PC-3 (cell line): ENCODE measurements around the gene RGS11. TPM values are rescaled to one million over a fixed set of nuclear protein-coding genes. Genes with fewer than 3 reads are reported as not detected.

Experiments
- ATAC-seq: fragments of 200-7000 bp; cut with Tn5 transposase; 2 replicates; pipeline ENCODE4 v1.9.1; 2020; ENCODE audit warnings: mild to moderate bottlenecking, moderate library complexity
- BruUV-seq: library from RNA; stranded (reverse); fragments of 400-500 nt; replicated peaks from 2 replicates; lab custom pipeline; 2021; lab: Mats Ljungman, UMichigan
- CTCF ChIA-PET: fragments of 300-600 bp; sonication (Branson Sonifier 250); formaldehyde crosslinking; loops from one replicate; lab custom pipeline; 2022; ENCODE audit warnings: antibody characterized with exemption; lab: Charles Lee
- POLR2A ChIA-PET: fragments of 300-600 bp; sonication (Branson Sonifier 250); formaldehyde crosslinking; loops from one replicate; lab custom pipeline; 2022; ENCODE audit warnings: antibody characterized with exemption; ENCODE audit not compliant: unreplicated experiment; lab: Charles Lee
- DNase-seq: peaks from one replicate; pipeline ENCODE4 v3.0.0-alpha.2; 2015
- H2AFZ ChIP-seq: fragments of 300-600 bp; sonication (generic); 2 replicates; pipeline ENCODE4 v1.6.0; 2016; ENCODE audit warnings: antibody characterized with exemption, low read length
- H3F3A ChIP-seq: fragments of 300-600 bp; sonication (generic); one replicate; pipeline ENCODE4 v1.6.0; 2017; ENCODE audit warnings: antibody characterized with exemption, low read length, control low read depth, mild to moderate bottlenecking; ENCODE audit not compliant: unreplicated experiment
- H3K27ac ChIP-seq: fragments of 300-600 bp; sonication (generic); 2 replicates; pipeline ENCODE4 v1.5.1; 2016; ENCODE audit warnings: mild to moderate bottlenecking, low read length
- H3K27me3 ChIP-seq: fragments of 300-600 bp; sonication (generic); 2 replicates; pipeline ENCODE4 v1.6.1; 2016; ENCODE audit warnings: low read length, mixed read lengths
- H3K36me3 ChIP-seq: fragments of 300-600 bp; sonication (generic); 2 replicates; pipeline ENCODE4 v1.6.1; 2016; ENCODE audit warnings: low read depth, mixed run types, low read length, mixed read lengths
- H3K4me1 ChIP-seq: fragments of 300-600 bp; sonication (generic); 2 replicates; pipeline ENCODE4 v1.5.1; 2016; ENCODE audit warnings: low read length; ENCODE audit not compliant: insufficient read depth
- H3K4me2 ChIP-seq: fragments of 300-600 bp; sonication (generic); 2 replicates; pipeline ENCODE4 v1.6.0; 2016; ENCODE audit warnings: low read length
- H3K4me3 ChIP-seq: fragments of 300-600 bp; sonication (generic); 2 replicates; pipeline ENCODE4 v1.5.1; 2016; ENCODE audit warnings: mild to moderate bottlenecking, low read length, mixed read lengths
- H3K79me2 ChIP-seq: fragments of 300-600 bp; sonication (generic); 2 replicates; pipeline ENCODE4 v1.6.1; 2017; ENCODE audit warnings: low read length, mixed read lengths
- H3K9ac ChIP-seq: fragments of 300-600 bp; sonication (generic); 2 replicates; pipeline ENCODE4 v1.6.0; 2016; ENCODE audit warnings: mild to moderate bottlenecking, low read length
- H3K9me2 ChIP-seq: fragments of 300-600 bp; sonication (generic); replicated peaks from 2 replicates; pipeline ENCODE4 v1.6.1; 2016; ENCODE audit warnings: mixed run types, low read length, mixed read lengths
- H3K9me3 ChIP-seq: fragments of 300-600 bp; sonication (generic); 2 replicates; pipeline ENCODE4 v1.6.1; 2016; ENCODE audit warnings: low read length, mixed read lengths
- H4K20me1 ChIP-seq: fragments of 300-600 bp; sonication (generic); 2 replicates; pipeline ENCODE4 v1.6.1; 2016; ENCODE audit warnings: low read length, mixed read lengths
- CTCF ChIP-seq: fragments of 300-600 bp; sonication (generic); conservative IDR thresholded peaks from 2 replicates; pipeline ENCODE4 v1.5.1; 2017; ENCODE audit warnings: antibody characterized with exemption, low read depth, mild to moderate bottlenecking, low read length
- EZH2 ChIP-seq: fragments of 300-600 bp; sonication (generic); IDR thresholded peaks from one replicate; pipeline ENCODE4 v1.6.1; 2017; ENCODE audit warnings: antibody characterized with exemption, mild to moderate bottlenecking, low read length; ENCODE audit not compliant: unreplicated experiment
- EZH2phosphoT487 ChIP-seq: fragments of 300-600 bp; sonication (generic); IDR thresholded peaks from 2 replicates; pipeline ENCODE4 v1.6.1; 2018; ENCODE audit warnings: mild to moderate bottlenecking, antibody characterized with exemption, low read length, borderline replicate concordance
- intact Hi-C: fragments of 100-400 bp; cut with micrococcal nuclease; formaldehyde crosslinking; loops from 2 replicates; pipeline ENCODE4 v1.9.0; 2023
- total RNA-seq: library from RNA; depleted of rRNA; stranded (reverse); fragments of >200 nt; gene quantifications from 2 replicates; pipeline ENCODE4 v1.2.3, GENCODE V29; 2014

The RGS11 gene
- total RNA-seq, 1 experiment from 2014 or later = 1.2 TPM

DNA sequence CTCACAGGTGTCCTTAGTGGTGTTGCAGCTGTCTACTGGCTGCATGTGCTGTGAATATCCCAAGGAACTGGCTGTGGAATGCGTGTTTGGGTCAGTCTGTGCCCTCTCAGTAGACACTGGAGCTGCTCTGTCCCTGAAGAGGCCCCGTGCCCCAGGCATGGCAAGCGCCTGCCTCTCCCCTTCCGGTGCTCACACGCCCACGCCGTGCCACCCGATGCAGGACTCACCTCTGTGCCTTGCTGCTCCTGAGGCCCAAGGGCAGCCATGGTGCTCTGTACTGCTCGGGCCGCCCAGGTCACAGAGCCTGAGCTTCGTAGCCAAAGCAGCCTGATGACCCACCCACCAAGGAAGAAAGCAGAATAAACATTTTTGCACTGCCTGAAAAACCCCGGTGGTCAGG, 10.0 kb downstream of the RGS11 start:
- Histone ChIP-seq H3K9me2 (no peaks in the 10 kb centered on the region), H3K9me3 (no peaks in the 10 kb centered on the region), H3K36me3 (no peaks in the 10 kb centered on the region), H3K4me2 (no peak overlapping the region), H3K27ac (no peak overlapping the region), H3K4me1 (no peaks in the 10 kb centered on the region), H2AFZ (no peak overlapping the region), H4K20me1 (no peaks in the 10 kb centered on the region), H3K79me2 (no peaks in the 10 kb centered on the region), H3K9ac (no peak overlapping the region), H3K4me3 (no peak overlapping the region), H3K27me3 (no peaks in the 10 kb centered on the region), H3F3A (no peaks in the 10 kb centered on the region)
- intact Hi-C loops = no loop called here
- POLR2A ChIA-PET = no interaction called here
- ATAC-seq (no peak), DNase-seq (no peak)
- TF ChIP-seq EZH2 (no peak), EZH2phosphoT487 (no peak), CTCF (no peak)
- BruUV-seq = TSS peak; percentile 38
- CTCF ChIA-PET = no interaction called here

- BruUV-seq = no TSS peak
- TF ChIP-seq CTCF (no peak), EZH2 (no peak), EZH2phosphoT487 (no peak)
- H3K36me3 ChIP-seq = no peaks in the 10 kb centered on the region
- no peaks in the 10 kb centered on the region for H3F3A ChIP-seq
- no peak overlapping the region for H3K27ac ChIP-seq
- H3K79me2 ChIP-seq = no peaks in the 10 kb centered on the region
- H3K4me1 ChIP-seq = no peaks in the 10 kb centered on the region
- ATAC-seq (no peak), DNase-seq (no peak)
- H3K4me2 ChIP-seq = no peak overlapping the region
- no peaks in the 10 kb centered on the region for H4K20me1 ChIP-seq
- H3K9me3 ChIP-seq = no peaks in the 10 kb centered on the region
- H3K9me2 ChIP-seq = no peaks in the 10 kb centered on the region
- intact Hi-C loops = no loop called here
- no peak overlapping the region for H3K9ac ChIP-seq
- ChIA-PET CTCF (no interaction called here), POLR2A (no interaction called here)
- H3K27me3 ChIP-seq = no peaks in the 10 kb centered on the region
- no peak overlapping the region for H3K4me3 ChIP-seq
- no peak overlapping the region for H2AFZ ChIP-seq
Measured at GRCh38 chr16:265002-265529, 10.7 kb downstream of the RGS11 start.

DNA sequence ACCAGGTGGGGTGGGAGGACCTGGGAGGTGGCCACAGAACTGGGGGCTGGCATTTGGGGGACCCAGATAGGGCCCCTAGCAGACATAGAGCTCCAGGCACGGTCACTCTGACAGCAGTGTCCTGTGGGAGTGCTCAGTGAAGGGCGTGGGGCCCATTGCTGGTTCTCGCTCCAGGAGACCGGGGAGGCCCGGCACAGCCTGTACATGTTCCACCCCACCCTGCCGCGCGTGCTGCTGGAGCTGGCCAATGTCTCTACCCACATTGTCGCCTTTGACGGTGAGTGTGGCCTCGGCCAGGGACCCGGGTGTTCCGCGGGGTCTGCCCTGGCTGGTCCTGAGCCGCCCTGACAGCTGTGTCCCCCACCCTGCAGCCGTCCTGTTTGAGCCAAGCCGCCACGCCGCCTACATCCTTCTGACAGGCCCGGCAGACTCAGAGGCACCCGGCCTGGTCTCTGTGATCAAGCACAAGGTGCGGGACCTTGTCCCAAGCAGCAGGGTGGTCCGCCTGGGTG, 11.2 kb downstream of the RGS11 start:
- no peak overlapping the region for H3K9ac ChIP-seq
- no peak overlapping the region for H3K4me3 ChIP-seq
- H3K9me2 ChIP-seq = no peaks in the 10 kb centered on the region
- H3K4me2 ChIP-seq = no peak overlapping the region
- H2AFZ ChIP-seq = no peak overlapping the region
- no peaks in the 10 kb centered on the region for H3F3A ChIP-seq
- intact Hi-C loops = no loop called here
- H3K27ac ChIP-seq = no peak overlapping the region
- no peaks in the 10 kb centered on the region for H3K36me3 ChIP-seq
- H3K27me3 ChIP-seq = no peaks in the 10 kb centered on the region
- no peaks in the 10 kb centered on the region for H3K9me3 ChIP-seq
- CTCF ChIA-PET = no interaction called here
- TF ChIP-seq CTCF = no peak
- TF ChIP-seq EZH2phosphoT487 = no peak
- no peak for TF ChIP-seq EZH2
- DNase-seq (no peak), ATAC-seq (no peak)
- POLR2A ChIA-PET = no interaction called here
- H3K4me1 ChIP-seq = no peaks in the 10 kb centered on the region
- no TSS peak for BruUV-seq
- H4K20me1 ChIP-seq = no peaks in the 10 kb centered on the region
- H3K79me2 ChIP-seq = no peaks in the 10 kb centered on the region
